GM19438 (cell line): ENCODE results near the gene PWP1.

Source experiments
- ATAC-seq: cut with Tn5 transposase; IDR thresholded peaks from one replicate; pipeline ENCODE4 v1.9.1; 2021; ENCODE audit warnings: low read depth; ENCODE audit not compliant: unreplicated experiment

Gene PWP1

GRCh38 chr12:107685360-107686248 lies at the start of gene PWP1:
TSS of gene PWP1 (plus strand) at chr12:107685799. CDS start at chr12:107685900, 101 bp downstream.
- ATAC-seq = peak; percentile 86

- ATAC-seq = no peak
These were observed 44.4 kb upstream of the PWP1 start for GRCh38 chr12:107641154-107641553.

DNA sequence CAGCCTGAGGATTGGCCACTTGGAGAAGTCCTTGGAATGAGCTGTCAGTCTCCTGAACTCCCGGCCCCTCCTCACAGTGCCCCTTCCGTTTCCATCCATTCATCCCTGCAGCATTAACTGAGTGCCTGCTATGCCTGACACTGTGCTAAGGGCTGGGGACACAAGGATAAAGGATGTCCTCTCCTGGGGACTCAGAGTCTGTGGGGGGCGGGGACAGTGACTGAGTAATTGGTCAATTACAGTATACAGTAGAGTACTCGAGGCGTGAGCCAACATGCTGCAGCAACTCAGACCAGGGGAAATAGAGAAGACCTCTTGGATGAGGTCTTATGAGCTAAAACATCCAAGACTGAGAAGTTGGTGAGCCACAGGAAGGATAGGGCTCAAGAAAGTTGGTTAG lies 43.4 kb upstream of the PWP1 start:
- no peak for ATAC-seq

- ATAC-seq = no peak
These were observed 39.8 kb upstream of the PWP1 start for GRCh38 chr12:107645630-107646333.

GRCh38 chr12:107646436-107646835 lies 39.2 kb upstream of the PWP1 start:
- ATAC-seq = no peak

DNA sequence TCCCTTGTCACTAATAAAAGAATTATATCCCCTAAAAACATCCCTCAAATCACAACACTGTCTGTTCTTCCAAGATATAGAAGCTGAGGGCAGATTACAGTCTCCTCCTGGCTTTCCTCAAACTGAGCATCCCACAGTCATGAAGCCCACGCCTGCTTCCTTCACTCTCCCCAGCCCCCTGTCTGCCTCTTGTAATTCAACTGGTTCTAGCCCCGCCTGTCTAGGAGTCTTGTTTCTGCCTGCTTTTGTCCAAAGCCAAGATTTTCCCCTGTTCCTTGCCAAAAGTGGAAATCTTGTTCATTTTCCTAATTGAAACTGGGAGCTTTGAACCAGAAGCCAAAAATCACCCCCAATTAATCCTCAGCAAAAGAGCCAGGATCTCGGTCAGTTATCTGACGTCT lies 35.9 kb upstream of the PWP1 start:
- ATAC-seq = no peak

- ATAC-seq = no peak
These were observed 34.6 kb upstream of the PWP1 start for GRCh38 chr12:107650977-107651376.

- ATAC-seq = no peak
These were observed 33.8 kb upstream of the PWP1 start for GRCh38 chr12:107651571-107652449.

DNA sequence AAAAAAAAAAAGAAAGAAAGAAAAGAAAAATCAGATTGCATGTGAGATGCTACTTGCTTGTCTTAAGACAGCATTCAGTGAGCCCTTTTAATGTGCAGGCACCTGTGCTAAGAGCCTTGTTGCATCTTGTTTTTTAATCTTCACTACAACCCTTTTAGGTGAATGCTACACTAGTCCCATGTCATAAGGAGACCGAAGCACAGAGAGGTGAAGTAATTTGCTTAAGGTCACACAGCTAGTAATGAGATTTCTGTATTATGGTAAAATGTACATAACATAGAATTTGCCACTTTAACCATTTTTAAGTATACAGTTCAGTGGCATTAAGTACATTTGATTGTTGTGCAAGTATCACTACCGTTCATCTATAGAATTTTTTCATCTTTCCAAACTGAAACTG lies 32.1 kb upstream of the PWP1 start:
- no peak for ATAC-seq

- ATAC-seq = no peak
These were observed 30.7 kb upstream of the PWP1 start for GRCh38 chr12:107654873-107655272.

DNA sequence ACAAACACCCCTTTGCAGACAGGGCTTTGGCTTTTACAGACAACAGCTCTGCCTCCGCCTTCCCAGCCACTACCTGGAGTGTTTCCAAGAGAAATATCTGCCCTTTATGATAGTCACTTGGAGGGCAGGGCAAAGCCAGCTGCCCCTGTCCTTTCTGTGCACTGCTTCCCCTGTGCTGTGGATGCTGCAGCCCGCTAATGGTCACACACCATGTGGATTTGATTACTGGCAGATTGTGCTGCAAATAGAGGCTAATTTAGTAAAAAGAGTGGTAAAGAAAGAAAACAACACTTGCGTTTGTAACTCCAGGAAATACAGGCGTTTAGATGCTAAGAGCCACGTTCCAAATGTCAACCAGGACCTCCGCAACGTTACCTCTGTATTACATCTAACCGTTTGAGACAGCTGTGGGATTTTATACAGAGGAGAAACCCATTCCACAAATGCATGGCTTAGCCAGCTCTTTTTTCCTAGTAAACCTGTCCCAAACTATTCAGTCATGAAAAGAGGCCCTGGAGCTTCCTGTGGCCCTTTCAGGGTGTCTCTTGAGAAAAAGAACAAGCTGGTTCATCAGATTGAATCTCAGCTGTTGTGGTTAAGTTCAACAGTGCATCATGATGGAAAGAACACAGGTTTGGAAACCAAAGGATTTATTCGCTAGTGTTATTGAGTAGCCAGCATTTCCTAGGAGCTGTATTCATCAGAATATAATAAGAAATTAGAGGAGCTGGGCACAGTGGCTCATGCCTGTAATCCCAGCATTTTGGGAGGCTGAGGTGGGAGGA lies 30.1 kb upstream of the PWP1 start:
- no peak for ATAC-seq

DNA sequence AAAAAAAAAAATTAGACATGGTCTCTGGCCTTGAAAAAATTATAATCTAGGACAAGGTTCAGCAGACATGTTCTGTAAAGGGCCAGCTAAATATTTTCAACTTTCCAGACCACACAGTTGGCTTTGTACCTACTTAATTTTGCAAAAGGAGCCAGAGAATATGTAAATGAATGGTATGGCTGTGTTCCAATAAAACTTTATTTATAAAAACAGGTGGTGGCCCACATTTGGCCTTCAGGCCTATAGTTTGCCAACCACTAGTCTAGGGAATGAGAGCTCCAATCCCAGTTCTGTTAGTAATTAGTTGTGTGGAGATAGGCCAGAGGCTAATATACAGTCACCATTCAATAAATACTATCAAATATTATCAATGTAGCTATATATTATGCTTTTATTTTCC lies 29.3 kb upstream of the PWP1 start:
- ATAC-seq = no peak

DNA sequence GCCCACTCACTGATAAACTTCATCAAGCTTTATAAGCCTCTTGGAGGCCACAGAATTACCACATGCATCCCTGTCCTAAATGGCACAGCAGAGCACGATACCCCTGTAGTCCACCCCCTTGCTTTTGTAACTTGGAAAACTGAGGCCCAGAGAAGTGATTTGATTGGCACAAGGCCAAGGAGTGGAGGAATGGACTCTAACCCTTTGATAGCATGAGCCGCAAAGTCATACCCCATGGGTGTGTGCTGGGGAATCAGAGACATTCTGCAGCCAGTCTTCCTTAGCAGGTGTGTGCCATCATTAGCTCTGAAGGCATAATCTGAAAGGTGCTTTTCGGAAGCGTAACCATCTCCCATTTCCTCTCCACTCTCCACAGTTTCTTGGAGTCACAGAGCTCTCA lies 28.5 kb upstream of the PWP1 start:
- no peak for ATAC-seq

DNA sequence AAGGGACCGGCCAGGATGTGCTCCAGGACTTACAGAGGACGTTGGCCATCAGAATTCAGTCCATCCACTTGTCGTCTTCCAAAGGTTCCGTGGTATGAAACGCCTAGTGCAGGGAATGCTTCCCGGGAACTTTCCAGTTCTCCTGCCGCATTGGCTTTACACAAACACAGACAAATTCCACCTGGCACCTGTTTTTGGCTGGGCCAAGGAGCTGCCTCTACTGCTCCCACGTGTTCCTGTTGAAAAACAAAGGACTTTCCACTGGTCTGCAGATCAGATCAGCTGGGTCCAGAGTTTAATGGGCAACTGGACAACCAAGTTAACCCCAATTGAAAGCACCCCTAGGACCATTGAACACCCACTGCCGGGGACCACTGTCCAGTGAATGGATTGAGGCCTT lies 28.0 kb upstream of the PWP1 start:
- ATAC-seq = no peak

DNA sequence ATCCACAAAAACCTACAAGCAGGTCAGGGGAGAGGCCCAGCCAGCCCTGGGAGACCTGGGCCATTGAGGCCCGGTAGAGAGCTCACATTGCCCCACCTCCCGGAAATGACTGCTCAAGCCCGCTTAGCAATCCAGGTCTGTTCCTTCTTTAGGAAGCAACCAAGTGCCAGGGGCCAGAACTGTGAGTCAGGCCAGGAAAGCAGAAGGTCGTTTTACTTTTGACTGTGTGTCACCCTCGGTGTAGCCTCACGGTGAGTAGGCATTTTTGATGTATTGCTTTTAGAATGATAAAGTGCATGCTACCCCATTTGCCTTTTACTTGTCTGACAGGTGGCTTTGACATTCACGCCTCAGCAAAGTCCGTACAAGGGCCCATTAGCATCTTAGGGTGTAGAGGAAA lies 25.4 kb upstream of the PWP1 start:
- ATAC-seq = no peak

GRCh38 chr12:107660861-107661415 lies 24.7 kb upstream of the PWP1 start:
- no peak for ATAC-seq

DNA sequence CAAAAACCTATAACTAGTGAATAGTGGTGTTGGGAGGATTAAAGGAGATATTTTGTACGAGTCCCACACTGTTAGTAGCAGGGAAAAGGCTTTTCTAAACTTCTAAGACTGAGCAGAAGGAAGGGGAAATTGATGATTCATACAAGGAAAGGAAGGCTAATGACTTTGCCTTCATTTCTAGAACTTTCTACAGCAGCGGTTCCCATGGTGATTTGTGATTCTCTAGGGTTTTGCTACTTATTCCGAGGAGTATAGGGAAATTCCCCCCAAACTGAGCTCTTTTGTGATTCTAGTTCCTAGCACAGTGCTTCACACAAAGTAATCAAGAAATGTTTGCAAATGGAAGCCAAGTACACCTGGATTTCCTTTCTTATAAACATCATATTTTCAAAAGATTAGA lies 23.8 kb upstream of the PWP1 start:
- ATAC-seq = no peak

GRCh38 chr12:107662484-107662883 lies 23.1 kb upstream of the PWP1 start:
- ATAC-seq = no peak

DNA sequence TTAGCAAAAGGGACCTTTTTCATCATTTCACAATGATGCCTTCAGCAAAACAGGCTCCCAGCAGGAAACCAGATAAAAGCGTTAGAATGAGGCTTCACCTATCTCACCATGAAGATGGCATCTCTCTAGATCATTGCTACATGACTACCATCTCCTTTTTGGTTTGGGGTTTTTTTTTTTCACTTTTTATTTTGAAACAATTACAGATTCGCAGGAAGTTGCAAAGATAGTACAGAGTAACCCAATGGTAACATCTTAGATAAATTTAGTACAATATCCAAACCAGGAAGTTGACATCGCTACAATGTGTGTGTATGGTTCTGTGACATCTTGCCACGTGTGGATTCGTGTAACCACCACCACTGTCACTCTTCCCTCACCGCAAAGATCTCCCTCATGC lies 22.3 kb upstream of the PWP1 start:
- ATAC-seq = no peak

DNA sequence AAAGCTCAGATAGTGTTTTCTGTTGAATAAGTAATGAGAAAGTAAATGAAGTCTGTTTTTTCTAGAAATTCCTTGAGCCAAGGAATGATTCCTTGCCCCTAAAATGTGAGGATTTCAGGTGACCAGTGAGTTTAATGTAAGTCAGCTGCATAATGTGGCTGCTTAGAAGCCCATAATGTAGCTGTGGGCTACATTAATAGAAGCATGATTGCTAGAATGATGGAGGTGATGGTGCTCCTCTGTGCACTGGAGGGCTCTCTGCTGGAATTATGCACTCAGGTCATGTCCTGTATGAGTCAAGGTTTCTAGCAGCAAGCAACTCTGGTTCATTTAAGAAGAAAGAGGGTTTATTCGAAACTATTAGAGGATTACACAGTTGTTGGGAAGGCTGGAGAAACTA lies 19.6 kb upstream of the PWP1 start:
- ATAC-seq = no peak
